Measurements from ENCODE around the gene NDUFB2. TPM values are rescaled to one million over a fixed set of nuclear protein-coding genes. Genes with fewer than 3 reads are reported as not detected.
A peak's percentile ranks its signal among the peaks of the same experiment; 100 is the strongest.
"Not testable (repeated sequence)": the region's sequence is repeated elsewhere in the genome, so short reads cannot be mapped to it uniquely, and the experiment has no call there.

Gene NDUFB2
- 100 to 1,000 TPM; 499 to 528 TPM for total RNA-seq
- long read RNA-seq, transcript NDUFB2-201 (4 exons, 504 nt), result major isoform, 15 of 19 reads
- long read RNA-seq, partial matches to known transcripts, result 0 of 19 reads
- long read RNA-seq, other reads (novel, unspliced or antisense), result 3 of 19 reads

- peak; percentile 90 to 93 for ATAC-seq
- intact Hi-C loops (cut with DNase I), result no loop called here
- DNase-seq, result peak; percentile 83
These were observed at the start of gene NDUFB2 for GRCh38 chr7:140696680-140697446. TSS of gene NDUFB2 (plus strand) at chr7:140696708. CDS start at chr7:140696745, 37 bp downstream.

DNA sequence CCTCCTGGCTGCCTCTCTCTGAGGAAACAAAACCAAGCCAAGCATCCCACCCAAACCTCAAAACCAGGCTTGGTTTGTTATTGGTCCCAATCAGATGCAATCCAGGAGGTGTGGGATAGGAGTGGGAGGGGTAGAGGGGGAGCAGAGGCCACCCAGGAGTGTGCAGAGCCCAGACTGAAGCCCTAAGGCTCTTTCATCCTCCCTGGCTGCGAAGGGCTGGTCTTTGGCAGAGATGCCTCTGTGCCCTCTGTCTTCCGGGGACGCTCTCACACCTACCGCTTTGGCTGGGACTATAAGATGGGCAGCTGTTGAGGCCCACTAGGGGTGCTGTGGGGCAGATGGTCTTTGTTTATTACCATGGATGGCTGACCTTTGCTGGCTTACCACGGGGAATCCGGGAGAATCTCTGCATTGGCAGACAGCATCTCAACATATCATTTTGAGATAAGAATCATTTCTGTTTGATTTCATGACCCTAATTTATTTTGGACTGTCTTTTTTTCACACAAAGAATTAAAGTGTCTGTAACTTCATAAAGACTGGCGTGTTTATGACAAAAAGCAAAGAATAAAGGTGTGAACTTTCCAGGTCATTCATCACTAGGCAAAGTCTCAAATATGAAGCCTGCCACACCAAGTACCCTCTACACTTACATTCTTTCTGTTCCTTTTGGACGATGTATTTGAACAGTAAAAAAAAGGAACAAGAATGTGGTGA, 49.4 kb upstream of the NDUFB2 start:
- ATAC-seq, result peak; percentile 65 to 78
- intact Hi-C loops (cut with DNase I), result no loop called here
- DNase-seq, result peak; percentile 39

DNA sequence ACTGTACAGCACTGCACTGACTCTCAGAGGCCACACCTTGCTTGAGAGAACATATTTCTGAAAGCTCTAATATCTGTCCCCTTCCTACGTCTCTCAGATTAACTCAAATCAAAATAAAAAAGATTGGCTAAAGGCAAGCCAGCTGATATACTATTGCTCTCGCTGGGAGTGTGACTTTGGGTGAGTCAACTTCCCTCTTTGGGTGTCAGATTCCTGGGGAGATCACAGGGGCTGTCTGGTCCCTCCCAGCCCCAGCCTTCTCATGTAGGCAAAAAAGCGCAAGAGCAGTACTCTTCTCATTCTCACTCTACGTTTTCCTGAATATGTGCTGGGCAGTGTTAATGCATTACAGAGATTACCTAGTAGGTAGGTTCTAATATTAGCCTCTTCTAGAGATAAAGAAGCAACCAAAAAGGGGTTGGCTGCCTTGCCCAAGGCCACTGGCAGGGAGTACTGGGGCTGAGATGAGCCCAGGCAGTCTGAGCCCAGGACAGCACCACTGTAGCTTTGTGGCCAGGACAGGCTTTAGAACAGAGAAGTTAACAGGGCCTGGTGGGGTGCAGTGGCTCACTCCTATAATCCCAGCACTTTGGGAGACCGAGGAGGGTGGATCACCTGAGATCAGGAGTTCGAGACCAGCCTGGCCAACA, 46.8 kb upstream of the NDUFB2 start:
- no peak for DNase-seq
- intact Hi-C loops (cut with DNase I), result loop anchor here in 1 of 2 donors (5.0 kb wide), 1 partner anchor 172 kb away; the partner anchor contains the start of gene MKRN1
- ATAC-seq, result peak in 1 of 2 donors; percentile 22

DNA sequence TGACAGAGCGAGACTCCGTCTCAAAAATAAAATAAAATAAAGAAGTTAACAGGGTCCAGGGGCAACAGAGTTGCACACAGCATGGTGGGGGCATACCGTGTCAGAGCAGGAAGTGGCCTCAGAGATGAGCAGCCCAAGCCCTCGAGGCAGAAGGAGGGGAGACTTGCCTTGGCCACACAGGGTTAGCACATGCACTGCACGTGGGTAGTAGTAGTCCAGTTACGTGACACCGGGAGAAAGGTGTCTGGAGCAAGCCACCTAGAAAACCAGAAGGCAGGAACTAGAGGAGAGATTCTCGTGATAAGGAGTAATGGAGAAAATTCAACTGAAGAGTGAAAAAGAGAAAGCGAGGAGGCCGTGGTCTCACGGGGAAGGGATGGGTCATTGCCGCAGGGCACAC, 46.1 kb upstream of the NDUFB2 start:
- intact Hi-C loops (cut with DNase I), result loop anchor here in 1 of 2 donors (5.0 kb wide), 1 partner anchor 173 kb away; the partner anchor contains the start of gene MKRN1
- no peak for DNase-seq
- ATAC-seq, result no peak

DNA sequence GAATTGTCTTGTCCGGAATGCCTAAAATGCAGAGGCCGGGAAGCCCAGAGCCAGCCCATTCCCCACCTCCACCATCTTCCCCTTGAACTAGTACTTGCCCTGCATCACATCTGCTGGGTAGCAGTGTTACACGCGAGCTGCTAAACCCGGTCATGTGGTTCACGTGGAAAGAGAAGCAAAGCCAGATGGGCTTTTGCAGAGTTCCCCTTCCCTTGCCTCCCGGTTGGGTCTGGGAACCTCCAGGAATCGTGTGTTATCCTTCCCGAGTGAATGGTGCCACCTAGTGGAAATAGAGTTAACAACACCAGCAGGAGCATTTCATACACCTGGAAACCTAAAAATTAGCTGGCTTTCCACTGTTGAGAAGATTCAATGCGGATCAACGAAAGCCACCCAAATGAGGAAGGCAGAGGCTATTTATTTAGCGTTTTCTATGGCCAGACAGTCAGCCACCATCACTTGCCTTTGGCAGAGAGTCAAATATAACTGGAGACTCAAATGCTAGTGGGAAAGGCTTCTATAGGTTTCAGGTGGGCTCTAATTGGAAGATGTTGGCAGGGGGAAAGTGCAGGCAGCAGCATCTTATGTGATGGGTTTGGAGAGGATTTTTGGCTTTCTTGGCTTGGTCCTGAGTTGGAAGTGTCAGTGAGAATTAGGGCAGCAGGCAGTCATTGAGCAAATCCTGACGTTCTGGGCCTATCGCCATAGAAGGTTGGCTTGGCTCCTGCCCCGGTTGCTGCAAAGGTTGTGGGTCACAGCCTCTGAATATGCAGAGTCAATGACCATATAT, 43.0 kb upstream of the NDUFB2 start:
- DNase-seq, result peak; percentile 51
- intact Hi-C loops (cut with DNase I), result loop anchor here (1.0 to 5.0 kb wide), 3 partner anchors 135 to 176 kb away; partner anchors contain the start of gene MKRN1 (in 1 of the 2)
- ATAC-seq, result peak; percentile 62 to 73

DNA sequence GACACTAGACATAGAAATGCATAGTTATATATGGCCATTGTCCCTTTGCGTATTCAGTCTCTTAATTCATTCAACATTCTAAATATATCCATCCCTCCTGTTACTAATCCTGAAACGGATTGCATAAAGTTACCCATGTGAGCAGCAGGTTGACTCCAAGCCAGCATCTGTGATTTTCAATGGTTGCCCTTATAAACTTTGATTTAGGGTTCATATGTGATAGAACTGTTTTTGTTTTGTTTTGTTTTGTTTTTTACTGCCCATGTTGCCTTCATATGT, 42.5 kb upstream of the NDUFB2 start:
- DNase-seq, result no peak
- no peak for ATAC-seq
- intact Hi-C loops (cut with DNase I), result loop anchor here in 1 of 2 donors (5.0 kb wide), 1 partner anchor 177 kb away; the partner anchor contains the start of gene MKRN1

DNA sequence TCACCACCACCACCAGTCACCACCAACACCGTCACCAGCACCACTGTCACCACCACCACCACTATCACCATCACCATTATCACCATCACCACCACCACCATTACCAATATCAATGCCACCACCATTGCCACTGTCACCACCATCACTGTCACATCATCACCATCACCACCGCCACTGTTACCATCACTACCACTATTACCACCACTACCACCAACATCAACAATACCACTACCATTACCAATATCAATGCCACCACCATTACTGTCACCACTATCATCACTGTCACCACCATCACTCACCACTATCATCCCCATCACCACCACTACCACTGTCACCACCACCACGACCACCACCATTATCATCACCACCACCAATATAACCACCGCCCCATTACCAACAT, 41.8 kb upstream of the NDUFB2 start:
- no peak for DNase-seq
- intact Hi-C loops (cut with DNase I), result loop anchor here in 1 of 2 donors (5.0 kb wide), 1 partner anchor 177 kb away; the partner anchor contains the start of gene MKRN1
- ATAC-seq, result no peak

DNA sequence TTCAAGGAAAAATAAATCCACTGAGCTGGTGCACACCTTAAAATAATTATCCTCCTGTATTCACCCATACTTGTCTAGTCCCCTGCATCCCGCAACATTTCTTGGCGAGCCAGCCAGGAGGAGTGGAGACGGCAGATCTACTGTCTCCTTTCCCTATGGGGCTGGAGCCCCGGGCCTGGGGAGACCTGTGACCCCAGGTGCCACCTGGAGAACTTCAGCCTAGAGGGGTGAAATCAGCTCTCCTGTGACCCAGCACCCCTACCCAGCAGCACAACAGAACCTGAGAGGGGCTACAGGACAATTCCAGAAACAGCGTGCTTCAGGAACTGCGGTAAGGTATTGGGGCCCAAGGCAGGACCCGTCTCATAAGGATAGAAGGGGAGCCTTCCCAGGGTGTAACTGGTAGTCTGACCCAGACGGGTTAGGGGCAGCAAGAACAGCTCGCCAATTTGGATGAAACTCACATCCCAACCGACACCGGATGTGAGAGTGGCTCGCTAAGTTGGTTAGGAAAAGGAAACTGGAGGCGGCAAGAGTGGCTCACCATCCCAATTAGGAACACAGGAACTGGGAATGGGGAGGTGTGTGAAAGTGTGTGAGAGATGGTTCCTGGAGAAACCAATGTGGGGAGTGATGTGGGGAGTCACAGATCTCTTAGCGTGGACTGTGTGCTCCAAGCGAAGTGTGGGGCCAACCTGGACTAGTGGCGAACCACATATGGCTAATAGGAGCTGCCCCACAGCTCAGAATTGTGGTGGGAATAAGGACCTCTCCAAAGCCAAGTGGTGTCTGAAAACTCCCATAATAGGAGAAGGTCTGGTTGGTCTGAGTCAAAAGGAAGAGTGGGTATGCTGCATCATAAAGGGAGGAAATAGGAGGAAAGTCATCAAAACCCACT, 40.7 kb upstream of the NDUFB2 start:
- no peak for ATAC-seq
- intact Hi-C loops (cut with DNase I), result no loop called here
- no peak for DNase-seq

DNA sequence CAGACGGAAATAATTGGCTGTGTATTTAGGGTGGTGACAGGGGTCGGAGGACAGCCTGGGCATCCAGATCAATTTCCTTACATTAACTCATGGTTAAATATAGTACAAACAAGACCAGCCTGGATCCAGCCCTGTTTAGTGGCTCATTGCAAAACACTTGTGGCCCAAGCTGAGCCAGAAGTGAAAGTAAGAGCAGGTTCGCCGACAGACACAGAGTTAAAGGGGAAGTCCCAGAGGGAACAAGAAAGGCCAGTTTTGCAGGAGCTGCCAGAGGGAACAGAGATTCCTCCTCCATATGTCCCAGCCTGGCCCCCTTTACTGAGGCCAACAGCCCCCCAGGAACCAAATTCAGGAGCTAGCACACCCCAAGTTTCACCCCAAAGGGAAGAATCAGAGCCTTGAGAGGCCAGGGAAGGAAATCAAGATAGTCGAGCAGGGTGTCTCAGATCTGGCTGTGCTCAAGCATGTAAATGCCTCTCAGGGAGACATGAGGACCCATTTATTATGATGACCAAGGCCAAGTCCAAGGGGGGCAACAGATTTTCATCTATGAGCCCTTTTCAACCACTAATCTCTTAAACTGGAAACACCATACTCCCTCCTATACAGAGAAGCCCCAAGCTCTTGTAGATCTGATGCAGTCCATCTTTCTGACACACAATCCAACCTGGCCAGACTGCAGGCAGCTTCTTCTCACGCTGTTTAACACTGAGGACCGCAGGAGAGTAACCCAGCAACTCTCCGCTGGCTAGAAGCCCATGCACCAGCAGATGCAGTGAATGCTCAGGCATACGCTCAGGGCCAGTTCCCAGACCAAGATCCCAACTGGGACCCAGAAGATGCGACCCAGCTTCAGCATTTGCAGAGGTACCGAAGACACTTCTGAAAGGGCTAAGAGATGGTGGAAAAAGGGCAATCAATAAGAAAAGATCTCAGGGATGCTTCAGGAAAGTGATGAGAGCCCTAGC, 39.7 kb upstream of the NDUFB2 start:
- DNase-seq, result peak; percentile 47
- peak; percentile 60 to 74 for ATAC-seq
- intact Hi-C loops (cut with DNase I), result no loop called here

DNA sequence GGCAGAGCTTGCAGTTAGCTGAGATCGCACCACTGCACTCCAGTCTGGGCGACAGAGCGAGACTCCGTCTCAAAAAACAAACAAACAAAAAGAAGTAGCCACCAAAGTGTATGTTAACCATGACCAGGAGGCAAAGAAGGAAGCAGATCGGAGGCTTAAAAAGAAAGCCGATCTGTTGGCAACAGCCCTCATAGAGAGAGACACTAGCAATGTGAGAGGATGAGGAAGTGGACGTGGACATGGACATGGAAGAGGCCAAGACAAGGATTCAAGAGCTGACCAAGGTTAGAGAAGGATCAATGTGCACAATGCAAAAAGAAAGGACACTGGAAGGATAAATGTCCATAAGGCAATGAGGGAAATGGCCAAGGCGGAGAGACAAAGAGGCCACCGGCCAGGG, 38.6 kb upstream of the NDUFB2 start:
- no peak for DNase-seq
- intact Hi-C loops (cut with DNase I), result no loop called here

GRCh38 chr7:140659856-140660255, 36.7 kb upstream of the NDUFB2 start:
- ATAC-seq, result no peak
- intact Hi-C loops (cut with DNase I), result no loop called here
- DNase-seq, result no peak

More for the DNA sequence above, 38.6 kb upstream of the NDUFB2 start:
- ATAC-seq, result no peak

DNA sequence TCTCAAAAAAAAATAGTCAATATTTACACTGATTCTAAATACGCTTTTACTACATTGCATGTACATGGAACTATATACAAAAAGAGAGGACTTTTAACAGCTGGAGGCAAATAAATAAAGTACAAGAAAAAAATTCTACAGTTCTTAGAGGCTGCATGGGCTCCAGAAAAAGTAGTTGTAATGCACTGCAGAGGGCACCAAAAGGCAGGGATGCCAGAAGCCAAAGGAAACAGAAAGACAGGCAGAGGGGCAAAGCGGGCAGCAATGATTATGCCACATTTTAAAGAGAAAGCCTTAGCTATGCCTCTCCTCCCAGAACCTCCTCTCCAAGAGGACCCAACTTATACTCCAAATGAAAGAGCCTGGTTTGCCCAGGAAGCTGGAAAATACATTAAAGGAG, 35.4 kb upstream of the NDUFB2 start:
- DNase-seq, result no peak
- no peak for ATAC-seq
- intact Hi-C loops (cut with DNase I), result no loop called here

DNA sequence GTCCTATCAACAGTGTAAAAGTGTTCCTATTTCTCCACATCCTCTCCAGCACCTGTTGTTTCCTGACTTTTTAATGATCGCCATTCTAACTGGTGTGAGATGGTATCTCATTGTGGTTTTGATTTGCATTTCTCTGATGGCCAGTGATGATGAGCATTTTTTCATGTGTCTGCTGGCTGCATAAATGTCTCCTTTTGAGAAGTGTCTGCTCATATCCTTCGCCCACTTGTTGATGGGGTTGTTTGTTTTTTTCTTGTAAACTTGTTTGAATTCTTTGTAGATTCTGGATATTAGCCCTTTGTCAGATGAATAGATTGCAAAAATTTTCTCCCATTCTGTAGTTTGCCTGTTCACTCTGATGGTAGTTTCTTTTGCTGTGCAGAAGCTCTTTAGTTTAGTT, 33.6 kb upstream of the NDUFB2 start:
- DNase-seq; intact Hi-C loops (cut with DNase I); ATAC-seq: not testable (repeated sequence)

DNA sequence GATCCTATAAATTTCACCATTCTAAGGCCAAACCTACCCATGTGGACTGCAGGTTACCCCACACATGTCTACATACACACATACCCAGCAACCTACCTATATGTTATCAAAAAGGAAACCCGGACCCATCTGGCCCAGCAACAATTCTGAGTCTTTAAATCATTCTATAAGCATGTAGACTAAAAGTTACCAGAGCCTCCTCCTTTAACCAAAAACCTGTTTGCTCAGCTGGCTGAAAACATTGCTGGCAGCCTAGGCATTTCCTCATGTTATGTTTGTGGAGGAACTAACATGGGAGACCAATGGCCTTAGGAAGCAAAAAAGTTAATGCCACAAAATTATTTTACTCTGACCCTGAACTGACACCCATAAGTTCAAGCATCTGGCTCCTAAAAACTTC, 29.0 kb upstream of the NDUFB2 start:
- ATAC-seq (no peak), DNase-seq (no peak)
- intact Hi-C loops (cut with DNase I), result no loop called here

DNA sequence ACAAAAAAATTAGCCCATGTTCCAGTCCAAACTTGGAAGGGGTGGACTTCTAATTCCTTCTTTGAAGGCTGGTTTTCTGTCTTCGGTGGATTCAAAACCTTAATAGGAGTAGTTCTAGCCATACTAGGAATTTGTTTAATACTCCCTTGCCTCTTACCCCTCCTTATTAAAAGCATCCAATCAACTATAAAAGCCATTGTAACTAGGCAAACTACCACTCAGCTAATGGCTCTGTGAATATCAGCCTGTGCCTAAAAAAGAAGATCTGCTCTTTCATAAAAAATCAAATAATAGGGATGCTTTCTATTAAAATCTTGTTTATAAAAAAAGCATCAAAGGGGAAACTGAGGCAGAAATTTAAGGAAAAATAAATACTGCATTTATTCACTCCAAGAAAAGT, 27.9 kb upstream of the NDUFB2 start:
- ATAC-seq (no peak), DNase-seq (no peak)
- intact Hi-C loops (cut with DNase I), result no loop called here

GRCh38 chr7:140669352-140669751, 27.2 kb upstream of the NDUFB2 start:
- no peak for DNase-seq
- ATAC-seq, result no peak
- intact Hi-C loops (cut with DNase I), result no loop called here

- not testable (repeated sequence) for DNase-seq, ATAC-seq
- intact Hi-C loops (cut with DNase I), result loop anchor here in 1 of 2 donors (10.0 kb wide), 1 partner anchor 345 kb away; the partner anchor contains the start of gene MRPS33
These were observed 26.6 kb upstream of the NDUFB2 start for GRCh38 chr7:140669862-140670261.
